ENCODE data around the gene MLC1. TPM values are rescaled to one million over a fixed set of nuclear protein-coding genes. Genes with fewer than 3 reads are reported as not detected.

Gene MLC1
- total RNA-seq, 1 donor from 2014 or later = 0.46 TPM

DNA sequence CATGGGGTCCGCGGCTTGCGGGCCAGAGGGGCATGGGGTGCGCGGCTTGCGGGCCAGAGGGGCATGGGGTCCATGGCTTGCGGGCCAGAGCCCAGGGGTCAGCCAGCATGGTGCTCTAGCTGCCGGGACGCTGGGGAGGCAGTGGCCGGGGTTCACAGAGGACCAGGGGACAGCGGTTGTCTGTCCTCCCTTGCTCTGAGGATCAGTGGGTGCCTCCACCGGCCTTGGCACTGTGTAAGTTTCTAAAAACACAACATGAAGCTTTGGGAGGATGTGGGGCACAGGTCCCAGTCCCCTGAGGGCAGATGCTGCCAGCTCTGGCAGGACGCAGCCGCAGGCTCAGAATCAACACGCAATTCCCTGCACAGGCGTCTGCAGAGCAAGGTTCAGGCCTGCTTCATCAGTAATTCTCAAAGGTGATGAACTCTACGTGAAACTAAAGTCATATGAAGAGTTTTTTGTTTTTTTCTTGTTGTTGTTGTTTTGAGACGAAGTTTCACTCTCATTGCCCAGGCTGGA, 3.0 kb downstream of the MLC1 start:
- no peak for ATAC-seq (ENCODE audit: poor library complexity)
- intact Hi-C loops (cut with DNase I) = no loop called here
- no peak for DNase-seq

DNA sequence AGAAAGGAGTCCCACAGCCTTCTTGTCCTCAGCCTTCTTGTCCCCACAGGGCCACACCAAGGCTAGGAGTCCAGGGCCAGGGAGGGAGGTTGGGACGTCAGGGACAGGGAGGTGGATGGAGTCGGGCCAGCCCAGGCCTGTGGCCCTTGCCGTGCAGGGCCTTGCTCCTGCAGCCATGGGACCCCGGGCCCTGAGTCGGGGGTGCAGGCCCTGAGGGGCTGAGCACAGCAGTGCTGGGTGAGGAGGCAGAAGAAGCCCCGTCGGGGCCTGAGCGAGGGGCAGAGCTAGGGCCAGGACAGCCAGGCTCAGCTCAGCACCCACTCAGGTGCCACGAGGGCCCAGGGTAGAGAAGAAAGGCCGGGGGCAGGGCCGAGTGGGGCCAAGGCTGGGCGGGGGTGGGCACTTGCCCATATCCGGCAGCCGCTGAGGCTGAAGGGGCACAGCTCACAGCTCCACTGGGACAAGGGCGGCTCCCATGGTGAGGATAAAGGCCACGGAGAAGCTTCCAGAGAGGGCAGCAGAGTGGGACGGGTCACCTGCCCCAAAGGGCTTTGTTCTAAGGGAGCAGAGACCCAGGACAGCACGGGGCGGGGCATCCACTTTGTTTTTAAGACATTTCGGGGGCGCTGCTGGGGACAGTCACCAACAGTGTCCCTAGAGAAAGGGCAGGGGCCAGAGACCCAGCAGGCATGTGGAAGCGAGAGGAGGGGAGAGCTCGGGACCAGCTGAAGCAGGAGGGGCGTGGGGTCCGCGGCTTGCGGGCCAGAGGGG, 3.6 kb downstream of the MLC1 start:
- no peak for ATAC-seq (ENCODE audit: poor library complexity)

GRCh38 chr22:50080077-50080465, 5.2 kb downstream of the MLC1 start:
- intact Hi-C loops (cut with DNase I) = no loop called here
- DNase-seq (peak; percentile 23), ATAC-seq (ENCODE audit: poor library complexity) (no peak)

More for the DNA sequence above, 3.6 kb downstream of the MLC1 start:
- intact Hi-C loops (cut with DNase I) = no loop called here
- peak; percentile 29 for DNase-seq

- no peak for ATAC-seq (ENCODE audit: poor library complexity)
- intact Hi-C loops (cut with DNase I) = no loop called here
- peak; percentile 10 for DNase-seq
Observed at GRCh38 chr22:50078761-50079160, 6.5 kb downstream of the MLC1 start.

DNA sequence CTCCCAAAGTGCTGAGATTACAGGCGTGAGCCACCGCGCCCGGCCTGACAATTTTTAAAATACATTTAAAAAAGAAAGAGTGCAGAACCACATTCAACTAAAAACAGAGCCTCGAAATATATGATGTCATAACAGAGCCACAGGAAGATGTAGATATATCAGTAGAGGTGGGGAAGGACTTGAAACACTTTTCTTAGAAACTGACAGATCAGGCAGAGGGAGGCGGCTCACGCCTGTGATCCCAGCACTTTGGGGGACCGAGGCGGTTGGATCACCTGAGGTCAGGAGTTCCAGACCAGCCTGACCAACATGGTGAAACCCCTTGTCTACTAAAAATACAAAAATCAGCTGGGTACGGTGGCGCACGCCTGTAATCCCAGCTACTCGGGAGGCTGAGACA, 7.0 kb downstream of the MLC1 start:
- DNase-seq (peak; percentile 18), ATAC-seq (ENCODE audit: poor library complexity) (no peak)
- intact Hi-C loops (cut with DNase I) = no loop called here

- DNase-seq (peak; percentile 36), ATAC-seq (ENCODE audit: poor library complexity) (no peak)
- intact Hi-C loops (cut with DNase I) = no loop called here
Observed at GRCh38 chr22:50076646-50077535, 8.3 kb downstream of the MLC1 start.

- DNase-seq (peak; percentile 35), ATAC-seq (ENCODE audit: poor library complexity) (no peak)
- intact Hi-C loops (cut with DNase I) = no loop called here
Observed at GRCh38 chr22:50074551-50075530, 10.4 kb downstream of the MLC1 start.

GRCh38 chr22:50074056-50074455, 11.2 kb downstream of the MLC1 start:
- ATAC-seq (ENCODE audit: poor library complexity) = no peak
- intact Hi-C loops (cut with DNase I) = no loop called here
- no peak for DNase-seq

DNA sequence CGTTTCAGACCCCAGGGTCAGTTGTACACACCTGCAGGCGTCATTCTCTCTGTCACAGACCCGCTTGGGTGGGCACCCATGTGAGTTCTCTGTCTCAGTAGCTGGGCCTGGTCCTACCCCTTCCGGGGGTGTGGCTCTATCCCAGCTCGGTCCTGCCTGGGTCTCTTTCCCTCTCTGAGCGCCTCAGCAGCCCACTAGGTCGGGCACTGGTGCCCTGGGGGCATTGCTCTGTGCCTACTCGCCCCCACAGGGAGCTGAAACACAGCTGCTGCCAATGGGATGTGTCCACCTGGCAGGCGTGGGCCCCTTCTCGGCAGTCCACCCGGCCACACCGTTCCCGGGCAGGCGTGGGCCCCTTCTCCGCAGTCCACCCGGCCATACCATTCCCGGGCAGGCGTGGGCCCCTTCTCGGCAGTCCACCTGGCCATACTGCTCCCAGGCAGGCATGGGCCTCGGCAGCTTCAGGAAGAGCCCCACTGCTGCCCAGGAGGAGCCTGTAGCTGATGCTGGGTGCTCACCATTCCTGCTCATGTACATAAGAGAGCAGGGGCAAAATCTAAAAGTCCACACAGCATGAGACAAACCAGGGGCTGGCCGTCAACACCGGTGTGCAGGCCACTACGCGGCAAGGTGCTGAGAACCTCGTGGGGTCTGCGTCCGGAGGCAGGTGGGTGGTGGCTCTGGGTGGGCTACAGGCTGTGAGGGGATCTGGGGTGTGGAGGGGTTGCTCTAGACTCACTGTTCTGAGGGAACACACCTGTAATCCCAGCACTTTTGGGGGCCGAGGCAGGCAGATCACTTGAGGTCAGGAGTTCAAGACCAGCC, 12.3 kb downstream of the MLC1 start:
- intact Hi-C loops (cut with DNase I) = no loop called here
- ATAC-seq (ENCODE audit: poor library complexity) (no peak), DNase-seq (peak; percentile 27)

GRCh38 chr22:50072167-50072555, 13.1 kb downstream of the MLC1 start:
- ATAC-seq (ENCODE audit: poor library complexity) (no peak), DNase-seq (peak; percentile 9)

GRCh38 chr22:50071432-50072166, 13.6 kb downstream of the MLC1 start:
- intact Hi-C loops (cut with DNase I) = no loop called here
- ATAC-seq (ENCODE audit: poor library complexity) (no peak), DNase-seq (peak; percentile 8)

More at GRCh38 chr22:50072167-50072555, 13.1 kb downstream of the MLC1 start:
- intact Hi-C loops (cut with DNase I) = no loop called here

GRCh38 chr22:50070366-50070765, 14.9 kb downstream of the MLC1 start:
- no peak for ATAC-seq (ENCODE audit: poor library complexity)
- intact Hi-C loops (cut with DNase I) = no loop called here
- DNase-seq = peak; percentile 17

DNA sequence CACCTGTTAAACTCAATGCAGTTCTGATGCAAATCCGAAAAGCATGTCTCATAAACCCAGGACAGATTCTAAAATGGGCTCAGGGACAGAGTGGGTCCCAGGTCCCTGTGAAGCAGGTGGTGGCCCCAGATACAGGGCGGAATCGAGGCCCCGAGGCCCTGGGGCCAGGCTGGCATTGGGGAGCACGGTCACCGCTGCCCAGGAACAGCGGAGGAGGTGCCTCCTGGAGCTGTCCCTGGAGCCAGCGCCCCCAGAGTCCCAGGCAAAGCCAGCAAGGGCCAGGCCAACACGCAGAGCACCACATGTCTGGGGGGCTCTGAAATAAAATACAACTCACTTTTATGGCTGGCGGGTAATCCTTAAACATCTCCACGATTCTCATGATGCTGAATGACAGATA, 17.1 kb downstream of the MLC1 start:
- intact Hi-C loops (cut with DNase I) = no loop called here
- DNase-seq = peak; percentile 20
- ATAC-seq (ENCODE audit: poor library complexity) = no peak

DNA sequence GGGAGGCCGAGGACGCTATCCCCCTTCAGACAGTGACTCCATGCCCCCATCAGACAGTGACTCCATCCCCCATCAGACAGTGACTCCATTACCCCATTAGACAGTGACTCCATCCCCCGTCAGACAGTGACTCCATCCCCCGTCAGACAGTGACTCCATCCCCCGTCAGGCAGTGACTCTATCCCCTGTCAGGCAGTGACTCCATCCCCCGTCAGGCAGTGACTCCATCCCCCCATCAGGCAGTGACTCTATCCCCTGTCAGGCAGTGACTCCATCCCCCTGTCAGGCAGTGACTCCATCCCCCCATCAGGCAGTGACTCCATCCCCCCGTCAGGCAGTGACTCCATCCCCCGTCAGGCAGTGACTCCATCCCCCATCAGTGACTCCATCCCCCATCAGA, 18.0 kb downstream of the MLC1 start:
- no peak for DNase-seq
- intact Hi-C loops (cut with DNase I) = no loop called here
- ATAC-seq (ENCODE audit: poor library complexity) = no peak

DNA sequence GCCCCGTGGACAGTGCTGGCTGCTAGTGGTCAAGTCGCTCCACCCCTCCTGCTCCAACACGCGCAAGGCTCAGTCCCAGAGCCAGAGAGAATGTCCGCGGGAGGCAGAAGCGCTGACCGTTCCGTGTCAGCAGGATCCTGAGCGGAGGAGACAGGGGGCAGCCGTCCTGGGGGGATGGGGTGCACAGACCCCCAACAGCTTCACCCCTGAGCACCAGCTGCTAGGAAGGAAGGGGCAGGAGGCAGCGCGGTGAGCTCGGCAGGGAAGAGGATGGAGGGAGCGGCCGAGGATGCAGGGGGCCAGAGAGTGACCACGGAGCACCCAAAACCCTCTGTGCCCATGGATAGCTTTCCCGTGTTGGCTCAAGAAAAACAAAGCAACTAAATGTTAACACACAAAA, 20.8 kb downstream of the MLC1 start:
- no peak for ATAC-seq (ENCODE audit: poor library complexity)
- intact Hi-C loops (cut with DNase I) = no loop called here

DNA sequence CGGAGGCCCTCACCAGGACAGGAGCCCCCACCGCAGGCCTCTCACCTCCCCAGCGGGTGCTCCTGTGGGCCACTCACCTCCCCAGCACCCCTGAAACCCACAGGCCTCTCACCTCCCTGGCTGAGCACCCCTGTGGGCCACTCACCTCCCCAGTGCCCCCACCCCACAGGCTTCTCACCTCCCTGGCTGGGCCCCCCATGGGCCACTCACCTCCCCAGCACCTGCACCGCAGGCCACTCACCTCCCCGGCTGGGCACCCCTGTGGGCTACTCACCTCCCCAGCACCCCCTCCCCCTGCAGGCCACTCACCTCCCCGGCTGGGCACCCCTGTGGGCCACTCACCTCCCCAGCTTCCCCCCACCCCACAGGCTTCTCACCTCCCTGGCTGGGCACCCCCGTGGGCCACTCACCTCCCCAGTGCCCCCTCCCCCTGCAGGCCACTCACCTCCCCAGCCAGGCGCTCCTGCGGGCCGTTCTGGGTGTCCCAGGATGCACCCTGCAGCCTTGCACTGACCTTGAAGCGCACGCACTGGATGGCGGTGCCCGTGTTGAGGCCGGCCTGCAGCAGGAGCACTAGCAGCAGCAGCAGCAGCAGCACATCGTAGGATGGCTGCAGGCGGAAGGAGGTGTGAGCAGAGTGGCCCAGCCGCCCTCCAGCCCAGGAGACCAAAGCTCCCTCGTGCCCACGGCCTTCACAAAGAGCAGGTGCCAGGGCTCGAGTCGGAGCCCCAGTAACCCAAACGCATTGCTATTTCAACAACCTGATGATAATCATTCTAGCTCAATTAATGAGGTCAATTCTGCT, 21.4 kb downstream of the MLC1 start:
- DNase-seq (peak; percentile 29), ATAC-seq (ENCODE audit: poor library complexity) (no peak)
- intact Hi-C loops (cut with DNase I) = no loop called here

More for the DNA sequence above, 20.8 kb downstream of the MLC1 start:
- peak; percentile 22 for DNase-seq
